Measurements from ENCODE around the gene OR10P1.

The OR10P1 gene

DNA sequence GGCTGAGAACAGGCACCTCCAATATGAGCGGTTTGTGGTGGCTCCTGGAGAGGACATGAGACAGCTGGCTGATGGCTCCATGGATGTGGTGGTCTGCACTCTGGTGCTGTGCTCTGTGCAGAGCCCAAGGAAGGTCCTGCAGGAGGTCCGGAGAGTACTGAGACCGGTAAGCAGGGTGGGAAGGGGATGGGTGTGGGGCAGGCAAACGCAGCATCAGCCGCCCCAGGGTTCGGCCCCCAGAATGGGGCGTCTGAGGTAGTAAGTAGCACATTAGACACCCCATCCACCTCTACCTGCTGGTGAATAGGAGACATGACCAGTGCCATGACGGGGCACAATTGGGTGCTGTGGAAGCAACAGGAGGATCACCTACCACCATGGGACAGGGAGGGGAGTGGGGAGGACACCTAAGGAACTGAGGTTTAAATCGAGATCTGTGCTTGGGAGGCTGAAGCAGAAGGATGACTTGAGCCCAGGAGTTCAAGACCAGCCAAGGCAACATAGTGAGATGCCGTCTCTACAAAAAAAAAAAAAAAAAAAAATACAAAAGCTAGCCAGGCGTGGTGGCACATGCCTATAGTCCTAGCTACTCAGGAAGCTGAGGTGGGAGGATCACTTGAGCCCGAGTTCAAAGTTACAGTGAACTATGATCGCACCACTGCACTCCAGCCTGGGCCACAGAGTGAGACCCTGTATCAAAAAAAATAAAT lies 45.5 kb downstream of the OR10P1 start:
- DNase-seq (ENCODE audit: insufficient read length, low spot score) = no peak
- no peak for FAIRE-seq

DNA sequence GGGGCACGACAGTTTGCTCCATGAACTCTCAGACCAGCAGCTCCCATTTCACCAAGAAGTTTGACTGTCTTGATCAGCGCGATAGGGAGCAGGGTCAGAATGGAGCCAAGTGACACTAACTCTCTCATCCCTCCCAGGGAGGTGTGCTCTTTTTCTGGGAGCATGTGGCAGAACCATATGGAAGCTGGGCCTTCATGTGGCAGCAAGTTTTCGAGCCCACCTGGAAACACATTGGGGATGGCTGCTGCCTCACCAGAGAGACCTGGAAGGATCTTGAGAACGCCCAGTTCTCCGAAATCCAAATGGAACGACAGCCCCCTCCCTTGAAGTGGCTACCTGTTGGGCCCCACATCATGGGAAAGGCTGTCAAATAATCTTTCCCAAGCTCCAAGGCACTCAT lies 47.0 kb downstream of the OR10P1 start:
- FAIRE-seq = no peak
- no peak for DNase-seq (ENCODE audit: insufficient read length, low spot score)

DNA sequence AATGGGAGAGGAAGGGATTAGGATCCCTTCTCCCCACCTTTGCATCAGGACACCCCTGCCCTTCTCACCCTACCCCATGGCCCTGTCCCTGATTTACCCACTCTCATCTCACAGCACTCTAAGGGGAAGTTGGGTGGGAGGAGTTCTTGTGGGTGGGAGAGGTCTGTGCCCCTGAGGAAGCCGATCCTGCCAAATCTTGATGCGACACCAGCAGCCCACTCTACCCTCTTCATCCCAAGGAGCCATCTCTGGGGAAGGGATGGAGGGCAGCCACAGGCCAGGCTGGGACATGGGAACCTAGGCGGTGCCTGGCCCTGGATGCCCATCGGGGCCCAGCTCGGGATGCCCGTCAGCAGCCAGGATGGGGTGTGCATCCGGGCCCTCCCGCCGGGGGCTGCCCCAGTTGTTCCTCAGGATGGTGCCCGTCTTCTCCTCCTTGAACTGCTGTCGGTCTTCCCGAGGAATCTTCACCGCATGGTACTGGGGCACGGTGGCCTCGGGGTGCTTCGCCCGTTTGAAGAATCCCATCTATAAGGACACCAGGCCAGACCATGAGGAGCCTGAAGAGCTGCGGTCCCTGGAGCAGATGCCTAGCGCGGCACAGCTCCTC lies 48.2 kb downstream of the OR10P1 start:
- FAIRE-seq (no peak), DNase-seq (ENCODE audit: insufficient read length, low spot score) (no peak)

DNA sequence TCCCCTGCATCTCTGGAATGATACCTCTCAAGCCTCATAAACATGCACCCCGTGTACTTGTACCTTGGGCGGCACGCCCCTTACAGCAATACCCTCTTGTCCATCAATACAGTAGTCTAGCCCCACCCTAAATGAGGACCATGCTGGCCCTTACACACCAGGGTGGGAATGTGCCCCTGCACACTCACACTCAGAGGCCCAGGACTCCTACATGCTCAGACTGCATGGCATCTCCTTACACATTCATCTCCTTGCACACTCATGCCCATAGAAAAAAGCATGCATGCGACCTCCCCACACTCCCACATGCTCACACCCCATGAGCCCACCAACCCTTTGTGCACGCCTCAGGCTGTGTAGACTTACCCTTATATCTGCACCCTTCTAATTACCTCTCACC lies 49.0 kb downstream of the OR10P1 start:
- FAIRE-seq (no peak), DNase-seq (ENCODE audit: insufficient read length, low spot score) (no peak)

DNA sequence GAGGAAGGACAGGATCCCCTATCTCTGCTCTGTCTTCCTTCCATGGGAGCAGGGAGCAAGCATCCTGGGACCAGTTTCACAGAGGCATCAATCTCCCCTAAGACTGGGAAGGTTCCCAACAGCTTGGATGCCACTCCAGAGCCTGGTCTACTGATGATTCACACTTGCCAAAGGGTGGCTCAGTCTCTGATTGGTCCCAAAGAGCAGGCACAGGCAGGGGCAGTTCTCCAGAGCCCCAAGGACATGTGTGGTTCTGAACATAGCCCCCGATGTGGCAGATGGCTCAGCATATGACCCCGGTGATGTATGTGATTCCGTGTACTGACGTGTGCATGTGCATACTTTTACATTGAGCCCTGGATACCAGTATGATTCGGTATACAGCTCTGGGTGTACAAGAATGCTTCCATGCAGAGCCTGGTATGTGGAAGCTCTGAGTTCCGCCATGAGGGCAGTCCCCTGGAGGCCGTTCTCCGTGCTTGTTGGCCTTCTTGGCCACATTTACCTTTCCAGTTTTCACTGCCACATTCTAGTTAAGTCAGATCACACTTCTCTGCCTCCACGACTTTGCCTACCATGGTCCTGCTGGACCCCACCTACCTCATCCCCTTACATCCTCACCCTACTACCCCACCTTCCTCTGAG lies 49.8 kb downstream of the OR10P1 start:
- FAIRE-seq (no peak), DNase-seq (ENCODE audit: insufficient read length, low spot score) (no peak)
